Esophagus squamous epithelium (tissue), 4 donors: ENCODE data around the gene TPK1.

Experiments used
- POLR2A ChIP-seq, 4 donors: fragments of 450-650 bp; IDR thresholded peaks; one replicate each; pipeline ENCODE4 v1.6.1; 2017; ENCODE audit warnings: antibody characterized with exemption in 4 of 4, mild to moderate bottlenecking in 4 of 4, moderate library complexity in 3 of 4
- TF ChIP-seq, protein P1 (sequence below), 6 experiments: fragments of 450-650 bp in 4 of 6; fragments of 200-600 bp in 2 of 6; sonication (generic) in 2 of 6; IDR thresholded peaks; one replicate each; pipeline ENCODE4 v1.5.1; 2016 to 2019; ENCODE audit warnings: antibody characterized with exemption in 6 of 6, mild to moderate bottlenecking in 4 of 6, moderate library complexity in 4 of 6

DNA sequence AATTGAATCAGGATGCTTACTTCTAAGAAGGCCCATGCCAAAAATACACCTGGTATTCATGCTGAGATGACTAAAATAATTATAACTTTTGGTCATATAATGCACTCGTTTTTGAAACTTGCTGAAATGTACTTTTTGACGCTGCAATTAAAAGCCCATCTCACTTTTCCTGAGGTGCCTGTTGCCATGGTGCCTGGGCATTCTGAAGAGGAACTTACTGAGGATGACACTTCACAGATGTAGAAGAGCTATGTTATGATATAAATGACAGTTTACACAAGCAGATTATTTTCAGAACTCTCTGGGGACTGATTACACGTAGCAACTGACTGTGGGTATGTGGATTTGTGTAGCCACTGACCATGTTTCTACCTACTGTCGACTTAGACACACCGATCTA is 182.4 kb downstream of the TPK1 start:
- TF ChIP-seq, protein P1, sequence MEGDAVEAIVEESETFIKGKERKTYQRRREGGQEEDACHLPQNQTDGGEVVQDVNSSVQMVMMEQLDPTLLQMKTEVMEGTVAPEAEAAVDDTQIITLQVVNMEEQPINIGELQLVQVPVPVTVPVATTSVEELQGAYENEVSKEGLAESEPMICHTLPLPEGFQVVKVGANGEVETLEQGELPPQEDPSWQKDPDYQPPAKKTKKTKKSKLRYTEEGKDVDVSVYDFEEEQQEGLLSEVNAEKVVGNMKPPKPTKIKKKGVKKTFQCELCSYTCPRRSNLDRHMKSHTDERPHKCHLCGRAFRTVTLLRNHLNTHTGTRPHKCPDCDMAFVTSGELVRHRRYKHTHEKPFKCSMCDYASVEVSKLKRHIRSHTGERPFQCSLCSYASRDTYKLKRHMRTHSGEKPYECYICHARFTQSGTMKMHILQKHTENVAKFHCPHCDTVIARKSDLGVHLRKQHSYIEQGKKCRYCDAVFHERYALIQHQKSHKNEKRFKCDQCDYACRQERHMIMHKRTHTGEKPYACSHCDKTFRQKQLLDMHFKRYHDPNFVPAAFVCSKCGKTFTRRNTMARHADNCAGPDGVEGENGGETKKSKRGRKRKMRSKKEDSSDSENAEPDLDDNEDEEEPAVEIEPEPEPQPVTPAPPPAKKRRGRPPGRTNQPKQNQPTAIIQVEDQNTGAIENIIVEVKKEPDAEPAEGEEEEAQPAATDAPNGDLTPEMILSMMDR (IDR thresholded peaks at IDR 0.05), result no peak
- TF ChIP-seq POLR2A (IDR thresholded peaks at IDR 0.05), result no peak
